ENCODE results near the gene ATP6V0D1. TPM values are rescaled to one million over a fixed set of nuclear protein-coding genes. Genes with fewer than 3 reads are reported as not detected.

Gene ATP6V0D1
- total RNA-seq, 1 experiment from 2014 or later, result 76.6 TPM

DNA sequence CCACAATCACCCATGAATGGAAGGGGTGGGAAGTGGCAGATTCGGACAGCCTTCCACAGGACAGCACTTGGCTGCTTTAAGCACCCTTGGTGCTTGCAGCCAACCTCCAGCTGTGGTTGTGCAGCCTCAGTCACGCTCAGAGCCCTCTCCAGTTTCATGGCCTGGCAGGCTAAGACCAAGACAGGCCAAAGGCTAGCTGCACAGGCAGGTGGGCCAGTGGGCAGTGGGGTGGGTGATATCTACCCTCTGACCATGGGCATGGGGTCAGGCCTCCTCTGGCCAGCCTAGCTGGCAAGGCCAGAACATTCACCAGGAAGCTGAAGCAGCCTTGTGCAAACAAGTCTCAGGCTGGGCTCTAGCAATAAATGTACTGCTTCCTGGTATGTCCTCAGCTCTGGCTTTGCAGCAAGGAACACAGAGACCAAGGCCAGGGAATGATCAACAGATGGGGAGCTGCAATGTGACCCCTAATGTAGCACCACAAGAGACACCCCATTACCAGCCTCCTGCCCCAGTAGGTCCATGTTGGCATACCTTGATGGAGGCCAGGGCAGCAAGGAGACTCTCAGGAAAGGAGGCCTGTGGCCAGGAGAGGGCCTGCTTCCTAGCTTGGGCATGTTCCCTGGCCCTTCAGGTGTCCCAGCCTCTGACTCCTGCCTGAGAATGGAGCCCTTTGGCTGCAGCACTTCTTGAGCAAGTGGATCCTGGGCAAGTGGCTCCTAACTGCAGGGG, 29.1 kb downstream of the ATP6V0D1 start:
- H3K4me3 ChIP-seq (ENCODE audit: low read length), result no peak overlapping the region
- no peaks in the 10 kb centered on the region for H3F3A ChIP-seq (ENCODE audit: low read length, unreplicated experiment)
- H2AFZ ChIP-seq (ENCODE audit: low read length), result no peak overlapping the region
- ChIA-PET POLR2A (ENCODE audit: unreplicated experiment) (no interaction called here), CTCF (no interaction called here)
- no peaks in the 10 kb centered on the region for H3K4me1 ChIP-seq (ENCODE audit: insufficient read depth, low read length)
- H3K27me3 ChIP-seq (ENCODE audit: low read length), result no peaks in the 10 kb centered on the region
- intact Hi-C loops (cut with micrococcal nuclease), result no loop called here
- BruUV-seq (replicated peaks), result no TSS peak
- H3K9me2 ChIP-seq (replicated peaks; ENCODE audit: low read length), result no peaks in the 10 kb centered on the region
- TF ChIP-seq EZH2phosphoT487 (IDR thresholded peaks at IDR 0.05; ENCODE audit: borderline replicate concordance, low read length) (no peak), EZH2 (IDR thresholded peaks at IDR 0.05; ENCODE audit: low read length, unreplicated experiment) (no peak)
- TF ChIP-seq, protein P1, sequence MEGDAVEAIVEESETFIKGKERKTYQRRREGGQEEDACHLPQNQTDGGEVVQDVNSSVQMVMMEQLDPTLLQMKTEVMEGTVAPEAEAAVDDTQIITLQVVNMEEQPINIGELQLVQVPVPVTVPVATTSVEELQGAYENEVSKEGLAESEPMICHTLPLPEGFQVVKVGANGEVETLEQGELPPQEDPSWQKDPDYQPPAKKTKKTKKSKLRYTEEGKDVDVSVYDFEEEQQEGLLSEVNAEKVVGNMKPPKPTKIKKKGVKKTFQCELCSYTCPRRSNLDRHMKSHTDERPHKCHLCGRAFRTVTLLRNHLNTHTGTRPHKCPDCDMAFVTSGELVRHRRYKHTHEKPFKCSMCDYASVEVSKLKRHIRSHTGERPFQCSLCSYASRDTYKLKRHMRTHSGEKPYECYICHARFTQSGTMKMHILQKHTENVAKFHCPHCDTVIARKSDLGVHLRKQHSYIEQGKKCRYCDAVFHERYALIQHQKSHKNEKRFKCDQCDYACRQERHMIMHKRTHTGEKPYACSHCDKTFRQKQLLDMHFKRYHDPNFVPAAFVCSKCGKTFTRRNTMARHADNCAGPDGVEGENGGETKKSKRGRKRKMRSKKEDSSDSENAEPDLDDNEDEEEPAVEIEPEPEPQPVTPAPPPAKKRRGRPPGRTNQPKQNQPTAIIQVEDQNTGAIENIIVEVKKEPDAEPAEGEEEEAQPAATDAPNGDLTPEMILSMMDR (conservative IDR thresholded peaks at IDR 0.05; ENCODE audit: low read depth, low read length), result no peak
- no peaks in the 10 kb centered on the region for H4K20me1 ChIP-seq (ENCODE audit: low read length)
- no peak overlapping the region for H3K27ac ChIP-seq (ENCODE audit: low read length)
- H3K36me3 ChIP-seq (ENCODE audit: low read depth, low read length), result no peaks in the 10 kb centered on the region
- H3K9me3 ChIP-seq (ENCODE audit: low read length), result no peaks in the 10 kb centered on the region
- no peak overlapping the region for H3K9ac ChIP-seq (ENCODE audit: low read length)
- ATAC-seq (peak; percentile 90), DNase-seq (no peak)
- no peaks in the 10 kb centered on the region for H3K79me2 ChIP-seq (ENCODE audit: low read length)
- no peak overlapping the region for H3K4me2 ChIP-seq (ENCODE audit: low read length)

DNA sequence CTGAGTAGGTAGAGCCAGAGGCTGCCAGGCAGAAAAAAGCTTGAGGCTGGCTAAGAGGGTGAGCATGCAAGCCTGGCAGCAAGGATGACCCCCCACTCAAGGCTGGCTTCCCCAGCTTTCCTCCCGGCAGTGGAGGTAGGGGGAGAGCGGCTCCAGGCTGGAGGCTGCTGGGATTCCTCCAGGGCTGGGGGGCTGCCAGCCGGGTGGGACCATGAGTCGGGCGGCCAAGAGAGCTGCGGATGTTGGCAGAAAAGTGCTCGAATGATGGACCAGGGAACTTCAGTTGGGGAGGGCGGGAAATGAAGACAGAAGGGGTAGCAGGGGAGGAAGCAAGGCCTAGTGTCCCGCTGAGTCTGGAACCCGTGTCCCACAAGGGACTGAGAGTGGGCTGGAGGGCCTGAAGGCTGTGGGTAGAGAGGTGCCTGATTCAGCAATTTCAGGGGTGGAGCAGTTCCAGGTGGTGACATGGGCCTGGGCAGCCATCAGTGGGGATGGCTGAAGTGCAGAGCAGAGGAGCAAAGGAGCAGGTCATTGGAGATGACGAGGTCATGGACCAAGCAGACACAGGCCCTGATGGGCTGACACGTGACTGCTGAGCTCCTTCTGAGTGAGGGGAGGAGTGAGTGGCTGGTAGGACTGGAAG, 29.8 kb downstream of the ATP6V0D1 start:
- Histone ChIP-seq H3K4me1 (ENCODE audit: insufficient read depth, low read length) (no peaks in the 10 kb centered on the region), H3K27me3 (ENCODE audit: low read length) (no peaks in the 10 kb centered on the region), H4K20me1 (ENCODE audit: low read length) (no peaks in the 10 kb centered on the region), H3K79me2 (ENCODE audit: low read length) (no peaks in the 10 kb centered on the region), H3K9me2 (replicated peaks; ENCODE audit: low read length) (no peaks in the 10 kb centered on the region), H3K9ac (ENCODE audit: low read length) (no peak overlapping the region), H3K9me3 (ENCODE audit: low read length) (no peaks in the 10 kb centered on the region), H3F3A (ENCODE audit: low read length, unreplicated experiment) (no peaks in the 10 kb centered on the region), H3K4me2 (ENCODE audit: low read length) (no peak overlapping the region), H3K36me3 (ENCODE audit: low read depth, low read length) (no peaks in the 10 kb centered on the region), H3K4me3 (ENCODE audit: low read length) (no peak overlapping the region), H3K27ac (ENCODE audit: low read length) (no peak overlapping the region), H2AFZ (ENCODE audit: low read length) (no peak overlapping the region)
- BruUV-seq (replicated peaks), result no TSS peak
- TF ChIP-seq EZH2 (IDR thresholded peaks at IDR 0.05; ENCODE audit: low read length, unreplicated experiment) (no peak), EZH2phosphoT487 (IDR thresholded peaks at IDR 0.05; ENCODE audit: borderline replicate concordance, low read length) (no peak)
- TF ChIP-seq, protein P1 (conservative IDR thresholded peaks at IDR 0.05; ENCODE audit: low read depth, low read length), result no peak
- DNase-seq (no peak), ATAC-seq (no peak)
- ChIA-PET CTCF (no interaction called here), POLR2A (ENCODE audit: unreplicated experiment) (no interaction called here)
- intact Hi-C loops (cut with micrococcal nuclease), result no loop called here

DNA sequence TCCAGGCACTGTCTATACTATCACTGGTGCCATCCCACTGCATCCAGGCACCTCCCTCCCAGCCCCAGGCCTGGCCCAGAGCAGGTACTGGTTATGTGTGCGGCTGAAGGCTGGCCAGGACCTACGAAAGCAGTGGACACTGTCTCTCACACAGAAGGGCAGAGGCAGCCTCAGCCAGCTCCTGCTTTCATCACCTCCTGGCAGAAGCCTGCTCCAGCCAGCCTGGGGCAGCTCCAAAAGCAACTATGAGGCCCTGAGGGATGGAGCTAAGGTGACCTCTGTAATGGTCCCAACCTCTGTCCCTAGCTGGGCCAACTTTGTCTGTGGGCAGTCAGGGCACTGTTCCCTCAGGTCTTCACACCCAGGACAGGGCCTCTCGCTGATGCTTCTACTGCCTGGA, 31.2 kb downstream of the ATP6V0D1 start:
- H3K9me2 ChIP-seq (replicated peaks; ENCODE audit: low read length), result no peaks in the 10 kb centered on the region
- no peaks in the 10 kb centered on the region for H3F3A ChIP-seq (ENCODE audit: low read length, unreplicated experiment)
- no peaks in the 10 kb centered on the region for H4K20me1 ChIP-seq (ENCODE audit: low read length)
- H3K79me2 ChIP-seq (ENCODE audit: low read length), result no peaks in the 10 kb centered on the region
- H2AFZ ChIP-seq (ENCODE audit: low read length), result no peak overlapping the region
- no peaks in the 10 kb centered on the region for H3K4me1 ChIP-seq (ENCODE audit: insufficient read depth, low read length)
- no peaks in the 10 kb centered on the region for H3K9me3 ChIP-seq (ENCODE audit: low read length)
- no peak for DNase-seq
- TF ChIP-seq EZH2 (IDR thresholded peaks at IDR 0.05; ENCODE audit: low read length, unreplicated experiment) (no peak), EZH2phosphoT487 (IDR thresholded peaks at IDR 0.05; ENCODE audit: borderline replicate concordance, low read length) (no peak)
- TF ChIP-seq, protein P1 (conservative IDR thresholded peaks at IDR 0.05; ENCODE audit: low read depth, low read length), result no peak
- H3K36me3 ChIP-seq (ENCODE audit: low read depth, low read length), result no peaks in the 10 kb centered on the region
- no peak for ATAC-seq
- H3K4me3 ChIP-seq (ENCODE audit: low read length), result no peak overlapping the region
- POLR2A ChIA-PET (ENCODE audit: unreplicated experiment), result no interaction called here
- BruUV-seq (replicated peaks), result no TSS peak
- H3K4me2 ChIP-seq (ENCODE audit: low read length), result no peak overlapping the region
- no peaks in the 10 kb centered on the region for H3K27me3 ChIP-seq (ENCODE audit: low read length)
- CTCF ChIA-PET, result no interaction called here
- no peak overlapping the region for H3K27ac ChIP-seq (ENCODE audit: low read length)
- no peak overlapping the region for H3K9ac ChIP-seq (ENCODE audit: low read length)
- intact Hi-C loops (cut with micrococcal nuclease), result no loop called here

All from PC-3 (cell line).